Neural cell (in vitro differentiated cells): ENCODE results near the gene AGPAT3. TPM values are rescaled to one million over a fixed set of nuclear protein-coding genes. Genes with fewer than 3 reads are reported as not detected.

Experiments
- H2AFZ ChIP-seq: fragments of 200-600, 300-800 bp; sonication (generic), shearing (Covaris generic); 2 replicates; pipeline ENCODE4 v1.6.0; 2014; ENCODE audit warnings: low read depth, mild to moderate bottlenecking, antibody characterized with exemption, low read length, moderate library complexity
- H3F3A ChIP-seq: fragments of 200-600 bp; shearing (Covaris generic); 2 replicates; pipeline ENCODE4 v1.6.1; 2016; ENCODE audit warnings: mild to moderate bottlenecking, moderate library complexity, mixed read lengths, antibody characterized with exemption, low read length; ENCODE audit not compliant: insufficient read depth, poor library complexity, severe bottlenecking
- H3K27ac ChIP-seq: fragments of 200-600, 300-800 bp; sonication (generic), shearing (Covaris generic); 2 replicates; pipeline ENCODE4 v1.5.1; 2014; ENCODE audit warnings: mild to moderate bottlenecking, low read length, moderate library complexity
- H3K27me3 ChIP-seq: fragments of 300-800, 200-600 bp; sonication (generic), shearing (Covaris generic); 2 replicates; pipeline ENCODE4 v1.6.0; 2014; ENCODE audit warnings: mild to moderate bottlenecking, low read depth, low read length, moderate library complexity; ENCODE audit not compliant: insufficient read depth
- H3K36me3 ChIP-seq: fragments of 300-800, 200-600 bp; sonication (generic), shearing (Covaris generic); 2 replicates; pipeline ENCODE4 v1.5.1; 2014; ENCODE audit warnings: mild to moderate bottlenecking, antibody characterized with exemption, low read length, moderate library complexity; ENCODE audit not compliant: insufficient read depth
- H3K4me2 ChIP-seq: fragments of 300-800, 200-600 bp; sonication (generic), shearing (Covaris generic); 2 replicates; pipeline ENCODE4 v1.6.0; 2014; ENCODE audit warnings: mild to moderate bottlenecking, low read length
- H3K4me3 ChIP-seq: fragments of 300-800, 200-600 bp; sonication (generic), shearing (Covaris generic); 2 replicates; pipeline ENCODE4 v1.5.1; 2014; ENCODE audit warnings: mild to moderate bottlenecking, low read length, moderate library complexity
- H3K79me2 ChIP-seq: fragments of 200-600 bp; shearing (Covaris generic); replicated peaks from 2 replicates; pipeline ENCODE4 v1.6.0; 2014; ENCODE audit warnings: mild to moderate bottlenecking, low read length, moderate library complexity; ENCODE audit not compliant: insufficient read depth
- H3K9ac ChIP-seq: fragments of 300-800, 200-600 bp; sonication (generic), shearing (Covaris generic); 2 replicates; pipeline ENCODE4 v1.6.1; 2016; ENCODE audit warnings: mild to moderate bottlenecking, low read length, mixed read lengths
- H3K9me2 ChIP-seq: fragments of 200-600 bp; shearing (Covaris generic); 2 replicates; pipeline ENCODE4 v1.6.1; 2016; ENCODE audit warnings: mild to moderate bottlenecking, low read length, mixed read lengths; ENCODE audit not compliant: insufficient read depth
- H3K9me3 ChIP-seq: fragments of 200-600, 300-800 bp; sonication (generic), shearing (Covaris generic); 2 replicates; pipeline ENCODE4 v1.6.1; 2016; ENCODE audit warnings: mild to moderate bottlenecking, mixed run types, low read length, moderate library complexity, mixed read lengths
- H4K20me1 ChIP-seq: fragments of 200-600 bp; shearing (Covaris generic); 2 replicates; pipeline ENCODE4 v1.6.1; 2016; ENCODE audit warnings: mild to moderate bottlenecking, mixed run types; ENCODE audit not compliant: insufficient read depth
- CTCF ChIP-seq: fragments of 450-650 bp; IDR thresholded peaks from 2 replicates; pipeline ENCODE4 v1.5.1; 2014; ENCODE audit warnings: antibody characterized with exemption, mild to moderate bottlenecking, moderate library complexity; ENCODE audit not compliant: poor library complexity, severe bottlenecking
- EP300 ChIP-seq: fragments of 450-650 bp; conservative IDR thresholded peaks from 2 replicates; pipeline ENCODE4 v1.6.1; 2014; ENCODE audit warnings: antibody characterized with exemption, mild to moderate bottlenecking, moderate library complexity; ENCODE audit not compliant: poor library complexity, severe bottlenecking
- EZH2 ChIP-seq: fragments of 200-600, 300-800 bp; shearing (Covaris generic), sonication (generic); IDR thresholded peaks from 2 replicates; pipeline ENCODE4 v1.6.1; 2014; ENCODE audit warnings: antibody characterized with exemption, low read length, borderline replicate concordance, mild to moderate bottlenecking; ENCODE audit not compliant: insufficient read depth, poor library complexity, severe bottlenecking
- MXI1 ChIP-seq: fragments of 450-650 bp; conservative IDR thresholded peaks from 2 replicates; pipeline ENCODE4 v1.6.1; 2014; ENCODE audit warnings: antibody characterized with exemption, mild to moderate bottlenecking; ENCODE audit not compliant: poor library complexity, severe bottlenecking
- POLR2AphosphoS5 ChIP-seq: IDR thresholded peaks from 2 replicates; pipeline ENCODE4 v1.6.1; 2012
- RAD21 ChIP-seq: fragments of 450-650 bp; conservative IDR thresholded peaks from 2 replicates; pipeline ENCODE4 v1.6.1; 2014; ENCODE audit warnings: antibody characterized with exemption, mild to moderate bottlenecking, moderate library complexity
- REST ChIP-seq: IDR thresholded peaks from 2 replicates; pipeline ENCODE4 v1.6.1; 2012; ENCODE audit warnings: borderline replicate concordance
- SMC3 ChIP-seq: fragments of 450-650 bp; conservative IDR thresholded peaks from 2 replicates; pipeline ENCODE4 v1.6.1; 2014; ENCODE audit warnings: antibody characterized with exemption, mild to moderate bottlenecking, moderate library complexity; ENCODE audit not compliant: poor library complexity
- TAF1 ChIP-seq: IDR thresholded peaks from 2 replicates; pipeline ENCODE4 v1.6.1; 2012; ENCODE audit warnings: low read depth
- polyA plus RNA-seq: library from polyadenylated mRNA; depleted of rRNA; stranded (reverse); fragments of >200 nt; gene quantifications from 2 replicates; pipeline ENCODE4 v1.2.3, GENCODE V29; 2014

AGPAT3 gene
- polyA plus RNA-seq, 1 donor from 2014 or later: 8.4 TPM

GRCh38 chr21:43885721-43886120, 20.7 kb downstream of the AGPAT3 start:
- no peak overlapping the region for H3K4me3 ChIP-seq
- no peaks in the 10 kb centered on the region for H3K79me2 ChIP-seq
- no peaks in the 10 kb centered on the region for H3K9me2 ChIP-seq
- H3K9me3 ChIP-seq: no peaks in the 10 kb centered on the region
- no peaks in the 10 kb centered on the region for H3K27me3 ChIP-seq
- H3F3A ChIP-seq: no peaks in the 10 kb centered on the region
- H3K27ac ChIP-seq: no peak overlapping the region
- H2AFZ ChIP-seq: no peak overlapping the region
- no peaks in the 10 kb centered on the region for H3K36me3 ChIP-seq
- no peak overlapping the region for H3K4me2 ChIP-seq
- no peaks in the 10 kb centered on the region for H4K20me1 ChIP-seq
- H3K9ac ChIP-seq: no peak overlapping the region
- no peak for TF ChIP-seq SMC3
- TF ChIP-seq EZH2: no peak
- TF ChIP-seq MXI1: no peak
- no peak for TF ChIP-seq TAF1
- TF ChIP-seq POLR2AphosphoS5: no peak
- TF ChIP-seq CTCF: no peak
- TF ChIP-seq RAD21: no peak
- no peak for TF ChIP-seq REST
- no peak for TF ChIP-seq EP300

- no peak overlapping the region for H3K27ac ChIP-seq
- H4K20me1 ChIP-seq: no peaks in the 10 kb centered on the region
- H3K9ac ChIP-seq: no peak overlapping the region
- H3K27me3 ChIP-seq: no peaks in the 10 kb centered on the region
- no peak overlapping the region for H3K4me2 ChIP-seq
- no peaks in the 10 kb centered on the region for H3K36me3 ChIP-seq
- H3K9me2 ChIP-seq: no peaks in the 10 kb centered on the region
- H3K79me2 ChIP-seq: no peaks in the 10 kb centered on the region
- no peak overlapping the region for H3K4me3 ChIP-seq
- H3F3A ChIP-seq: no peaks in the 10 kb centered on the region
- no peaks in the 10 kb centered on the region for H3K9me3 ChIP-seq
- H2AFZ ChIP-seq: no peak overlapping the region
- no peak for TF ChIP-seq CTCF
Measured at GRCh38 chr21:43886565-43886964, 21.5 kb downstream of the AGPAT3 start.
